Retinal pigment epithelial cell (primary cell): Measurements from ENCODE around the gene SRGAP1.

Experiments
- DNase-seq: peaks from one replicate; pipeline ENCODE4 v3.0.0-alpha.2; 2010; ENCODE audit warnings: low read depth
- H3K4me3 ChIP-seq: 2 replicates; pipeline ENCODE4 v1.5.1; 2011; ENCODE audit warnings: mild to moderate bottlenecking, low read length, control low read depth, moderate library complexity
- CTCF ChIP-seq: conservative IDR thresholded peaks from 2 replicates; pipeline ENCODE4 v1.5.1; 2011; ENCODE audit warnings: low read depth, low read length, control low read depth, inconsistent platforms

SRGAP1 gene

GRCh38 chr12:63931703-63932102, 87.2 kb downstream of the SRGAP1 start:
- no peak for DNase-seq
- H3K4me3 ChIP-seq = no peak overlapping the region
- TF ChIP-seq CTCF = no peak

DNA sequence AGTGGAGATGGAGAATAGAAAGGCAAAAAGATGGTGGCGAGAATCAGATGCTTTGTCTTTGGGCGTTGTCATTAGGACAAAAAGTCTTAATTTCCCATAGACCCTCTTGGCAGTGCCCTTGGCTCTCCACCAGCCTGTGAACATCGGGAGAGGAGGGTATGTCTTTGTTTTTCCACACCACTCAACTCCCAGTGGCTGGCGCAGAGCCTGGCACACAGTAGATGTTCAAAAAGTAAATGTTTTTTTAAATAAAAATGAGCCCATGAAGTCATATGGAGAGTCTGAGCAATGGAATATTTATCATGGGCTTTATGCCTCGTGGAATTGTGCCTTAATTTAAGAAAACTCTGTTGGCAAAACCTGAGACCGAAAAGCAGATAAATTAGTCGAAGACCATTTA, 90.4 kb downstream of the SRGAP1 start:
- TF ChIP-seq CTCF = no peak
- no peak overlapping the region for H3K4me3 ChIP-seq
- no peak for DNase-seq

DNA sequence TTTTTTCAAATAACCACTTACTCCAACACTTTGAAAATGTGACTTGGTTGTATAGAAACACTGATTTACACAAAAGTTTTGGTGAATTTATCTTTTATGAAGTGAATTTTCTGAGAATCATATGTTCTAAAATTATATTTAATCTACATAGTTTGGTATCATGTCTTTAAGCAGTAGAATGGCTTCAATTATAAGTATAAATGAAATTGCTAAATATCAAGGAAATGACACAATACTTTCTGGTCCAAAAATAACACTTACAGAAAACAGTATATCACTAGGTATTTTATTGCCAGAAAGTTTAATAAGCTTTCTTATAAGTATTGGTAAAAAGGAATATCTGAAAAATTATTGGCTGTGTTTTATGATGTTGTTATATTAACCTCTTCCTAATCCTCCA, 90.9 kb downstream of the SRGAP1 start:
- no peak for DNase-seq
- no peak overlapping the region for H3K4me3 ChIP-seq
- no peak for TF ChIP-seq CTCF

- no peak for TF ChIP-seq CTCF
- no peak overlapping the region for H3K4me3 ChIP-seq
- DNase-seq = no peak
These were observed 93.1 kb downstream of the SRGAP1 start for GRCh38 chr12:63937378-63938316.

- no peak for TF ChIP-seq CTCF
These were observed 96.0 kb downstream of the SRGAP1 start for GRCh38 chr12:63940310-63941005.

DNA sequence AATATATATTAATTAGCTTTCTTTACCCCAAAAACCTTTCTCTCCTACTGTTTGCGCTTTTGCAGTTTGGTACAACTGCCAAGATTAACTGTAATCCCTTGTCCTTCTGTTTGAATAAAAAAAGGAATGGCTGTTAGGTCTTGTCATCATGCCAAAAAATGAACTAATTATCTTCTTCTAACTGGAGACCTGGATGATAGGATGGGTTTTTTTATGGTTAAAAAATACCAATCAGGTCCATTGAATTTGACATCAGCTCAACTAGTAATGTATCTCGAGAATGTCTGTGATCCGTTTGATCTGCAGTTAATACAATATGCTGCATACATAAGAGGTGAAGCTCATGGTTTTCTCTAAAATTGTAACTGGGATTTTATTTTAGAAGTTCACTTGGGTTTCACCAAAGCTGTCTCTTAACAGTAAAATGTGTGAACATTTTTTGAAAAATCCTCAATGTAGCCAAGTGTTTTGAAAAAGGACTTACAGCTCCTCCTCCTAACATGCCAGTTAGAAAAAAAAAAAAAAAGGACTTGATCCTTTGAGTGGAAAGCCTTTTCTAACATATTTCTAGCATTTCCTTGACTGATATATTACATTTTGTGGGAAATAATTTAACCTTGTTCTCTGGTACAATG, 96.8 kb downstream of the SRGAP1 start:
- no peak for TF ChIP-seq CTCF
- no peak for DNase-seq

More at GRCh38 chr12:63940310-63941005, 96.0 kb downstream of the SRGAP1 start:
- DNase-seq = no peak
- no peak overlapping the region for H3K4me3 ChIP-seq

More for the DNA sequence above, 96.8 kb downstream of the SRGAP1 start:
- no peak overlapping the region for H3K4me3 ChIP-seq
